CD4-positive, alpha-beta T cell (primary cell): ENCODE measurements around the gene FHOD3. TPM values are rescaled to one million over a fixed set of nuclear protein-coding genes. Genes with fewer than 3 reads are reported as not detected.
A peak's percentile ranks its signal among the peaks of the same experiment; 100 is the strongest.
"Not testable (repeated sequence)": the region's sequence is repeated elsewhere in the genome, so short reads cannot be mapped to it uniquely, and the experiment has no call there.

ENCODE experiments used
- ATAC-seq: fragments of 200-7000 bp; cut with Tn5 transposase; one replicate; pipeline ENCODE4 v1.10.0; 2022; ENCODE audit warnings: mild to moderate bottlenecking; ENCODE audit not compliant: poor library complexity
- CTCF ChIA-PET: fragments of 350-600 bp; sonication (Branson Sonifier 250); formaldehyde crosslinking; loops from one replicate; lab custom pipeline; 2021; ENCODE audit warnings: antibody characterized with exemption, inconsistent platforms; lab: Charles Lee
- POLR2A ChIA-PET: fragments of 350-600 bp; sonication (Branson Sonifier 250); formaldehyde crosslinking; loops from one replicate; lab custom pipeline; 2021; ENCODE audit warnings: antibody characterized with exemption, inconsistent platforms; lab: Charles Lee
- DNase-seq, 14 experiments: peaks; one replicate each; pipeline ENCODE4 v3.0.0-alpha.2; 2013 to 2020; ENCODE audit warnings: mixed read lengths in 2 of 14
- H3K27ac ChIP-seq, 2 donors: one replicate each; pipeline versions ENCODE4 v1.5.1 to v1.7.0; 2013; ENCODE audit warnings: low read length in 2 of 2, low read depth in 1 of 2, mild to moderate bottlenecking in 1 of 2
- H3K27me3 ChIP-seq, 2 experiments: 1 replicate in 1 of 2; 2 replicates in 1 of 2; pipeline versions ENCODE4 v1.6.1 to v1.7.0; 2013; ENCODE audit warnings: low read length in 2 of 2, control low read depth in 1 of 2, mild to moderate bottlenecking in 1 of 2, moderate library complexity in 1 of 2; ENCODE audit not compliant: insufficient read depth in 2 of 2, control insufficient read depth in 1 of 2
- H3K36me3 ChIP-seq: one replicate; pipeline ENCODE4 v1.6.1; 2013; ENCODE audit warnings: low read length, control low read depth; ENCODE audit not compliant: insufficient read depth
- H3K4me1 ChIP-seq: one replicate; pipeline ENCODE4 v1.6.1; 2013; ENCODE audit warnings: low read length, control low read depth; ENCODE audit not compliant: insufficient read depth
- H3K4me3 ChIP-seq: one replicate; pipeline ENCODE4 v1.5.1; 2013; ENCODE audit warnings: mild to moderate bottlenecking, low read length, moderate library complexity
- H3K9me3 ChIP-seq, 2 experiments: 1 replicate in 1 of 2; 2 replicates in 1 of 2; pipeline versions ENCODE4 v1.6.1 to v1.7.0; 2013; ENCODE audit warnings: low read length in 2 of 2, mild to moderate bottlenecking in 2 of 2, control low read depth in 1 of 2, moderate library complexity in 1 of 2; ENCODE audit not compliant: control insufficient read depth in 1 of 2, insufficient read depth in 1 of 2
- H3K27ac Mint-ChIP-seq: one replicate; pipeline ENCODE4 v1.8.0; 2020; ENCODE audit warnings: mixed read lengths
- H3K27me3 Mint-ChIP-seq: one replicate; pipeline ENCODE4 v1.8.0; 2021; ENCODE audit warnings: mixed read lengths
- H3K36me3 Mint-ChIP-seq: one replicate; pipeline ENCODE4 v1.8.0; 2021; ENCODE audit warnings: low read depth, mixed read lengths
- H3K4me1 Mint-ChIP-seq: one replicate; pipeline ENCODE4 v1.8.0; 2021; ENCODE audit warnings: low read depth, mixed read lengths
- H3K4me3 Mint-ChIP-seq: one replicate; pipeline ENCODE4 v1.8.0; 2020; ENCODE audit warnings: mild to moderate bottlenecking, mixed read lengths
- H3K9me3 Mint-ChIP-seq: one replicate; pipeline ENCODE4 v1.8.0; 2020; ENCODE audit warnings: mixed read lengths
- CTCF ChIP-seq: fragments of 200-600 bp; IDR thresholded peaks from one replicate; pipeline ENCODE4 v1.8.0; 2022; ENCODE audit warnings: antibody characterized with exemption, mild to moderate bottlenecking
- intact Hi-C, 2 experiments: fragments of 100-400 bp; cut with DNase I in 1 of 2; cut with micrococcal nuclease in 1 of 2; formaldehyde crosslinking; loops; one replicate each; pipeline versions ENCODE4 v1.15.1 to v1.9.0; 2023 to 2025; cut with DNase I, micrococcal nuclease
- total RNA-seq, 174 experiments: library from RNA in 2 of 174; stranded (reverse) in 2 of 174; gene quantifications; one replicate each; pipeline ENCODE4 v1.2.3 and lab custom pipeline; 2021 to 2026

The FHOD3 gene
- total RNA-seq, 2 experiments from 2014 or later = not detected

- DNase-seq (no peak), ATAC-seq (no peak)
- no peaks in the 10 kb centered on the region for H3K27me3 Mint-ChIP-seq
- no peak overlapping the region for H3K4me3 Mint-ChIP-seq
- no peaks in the 10 kb centered on the region for H3K9me3 ChIP-seq
- H3K4me1 ChIP-seq = peaks cover 2% of the 10 kb centered on the region
- POLR2A ChIA-PET = interaction anchor here (1.6 kb wide), 1 partner anchor 16 kb away, joined by 3 read pairs; no protein-coding TSS in a partner anchor
- CTCF ChIA-PET = no interaction called here
- peak overlapping the region; percentile 16 for H3K27ac Mint-ChIP-seq
- peaks cover 51% of the 10 kb centered on the region for H3K36me3 ChIP-seq
- no peaks in the 10 kb centered on the region for H3K27me3 ChIP-seq
- H3K27ac ChIP-seq = no peak overlapping the region
- no peak for TF ChIP-seq CTCF
- intact Hi-C loops = no loop called here
- H3K36me3 Mint-ChIP-seq = peaks cover 65% of the 10 kb centered on the region
- H3K4me3 ChIP-seq = no peak overlapping the region
- H3K4me1 Mint-ChIP-seq = peaks cover 14% of the 10 kb centered on the region
- H3K9me3 Mint-ChIP-seq = no peaks in the 10 kb centered on the region
Observed at GRCh38 chr18:36813824-36814223, 516.3 kb downstream of the FHOD3 start.

- no peak overlapping the region for H3K27ac ChIP-seq
- Mint-ChIP-seq H3K27me3 (no peaks in the 10 kb centered on the region), H3K27ac (no peak overlapping the region), H3K36me3 (peaks cover 62% of the 10 kb centered on the region), H3K4me1 (peaks cover 13% of the 10 kb centered on the region), H3K4me3 (no peak overlapping the region), H3K9me3 (no peaks in the 10 kb centered on the region)
- H3K4me3 ChIP-seq = no peak overlapping the region
- no peaks in the 10 kb centered on the region for H3K4me1 ChIP-seq
- no peaks in the 10 kb centered on the region for H3K27me3 ChIP-seq
- no peak for TF ChIP-seq CTCF
- ATAC-seq (no peak), DNase-seq (no peak)
- H3K9me3 ChIP-seq = no peaks in the 10 kb centered on the region
- POLR2A ChIA-PET = interaction anchor here (1.6 kb wide), 1 partner anchor 15 kb away, joined by 3 read pairs; no protein-coding TSS in a partner anchor
- intact Hi-C loops = no loop called here
- CTCF ChIA-PET = no interaction called here
- H3K36me3 ChIP-seq = peaks cover 55% of the 10 kb centered on the region
Observed at GRCh38 chr18:36814994-36815393, 517.5 kb downstream of the FHOD3 start.

GRCh38 chr18:36816096-36816495 lies 518.6 kb downstream of the FHOD3 start:
- DNase-seq, H3K4me3 Mint-ChIP-seq, intact Hi-C loops, H3K27me3 Mint-ChIP-seq, H3K9me3 ChIP-seq, CTCF ChIA-PET, H3K27ac Mint-ChIP-seq, H3K4me3 ChIP-seq, H3K27me3 ChIP-seq, H3K4me1 ChIP-seq, H3K27ac ChIP-seq, POLR2A ChIA-PET, ATAC-seq, H3K9me3 Mint-ChIP-seq: not testable (repeated sequence)
- H3K4me1 Mint-ChIP-seq = peaks cover 17% of the 10 kb centered on the region
- peaks cover 55% of the 10 kb centered on the region for H3K36me3 ChIP-seq
- H3K36me3 Mint-ChIP-seq = peaks cover 62% of the 10 kb centered on the region

- DNase-seq (no peak), ATAC-seq (no peak)
- Histone ChIP-seq H3K27ac (no peak overlapping the region), H3K9me3 (no peaks in the 10 kb centered on the region), H3K4me3 (no peak overlapping the region), H3K4me1 (no peaks in the 10 kb centered on the region), H3K36me3 (peaks cover 52% of the 10 kb centered on the region), H3K27me3 (no peaks in the 10 kb centered on the region)
- Mint-ChIP-seq H3K36me3 (peaks cover 62% of the 10 kb centered on the region), H3K27ac (no peak overlapping the region), H3K4me3 (no peak overlapping the region), H3K9me3 (no peaks in the 10 kb centered on the region), H3K27me3 (no peaks in the 10 kb centered on the region), H3K4me1 (peaks cover 17% of the 10 kb centered on the region)
- CTCF ChIA-PET = interaction anchor here (1.5 kb wide), 1 partner anchor 12 kb away, joined by 4 read pairs; the partner anchor contains the start of gene KIAA1328
- intact Hi-C loops = no loop called here
- no peak for TF ChIP-seq CTCF
- POLR2A ChIA-PET = no interaction called here
Observed at GRCh38 chr18:36817039-36817438, 519.5 kb downstream of the FHOD3 start.
